Measurements from ENCODE around the gene TRPV4. TPM values are rescaled to one million over a fixed set of nuclear protein-coding genes. Genes with fewer than 3 reads are reported as not detected.
A peak's percentile ranks its signal among the peaks of the same experiment; 100 is the strongest.

Gene TRPV4
- total RNA-seq (not detected), total RNA-seq (0 to 0.30 (median 0) reads per million in 172 experiments)
- 0.11 TPM for polyA plus RNA-seq (2013, experiment 1 of 2)
- polyA plus RNA-seq (2013, experiment 2 of 2): 0.08 TPM

DNA sequence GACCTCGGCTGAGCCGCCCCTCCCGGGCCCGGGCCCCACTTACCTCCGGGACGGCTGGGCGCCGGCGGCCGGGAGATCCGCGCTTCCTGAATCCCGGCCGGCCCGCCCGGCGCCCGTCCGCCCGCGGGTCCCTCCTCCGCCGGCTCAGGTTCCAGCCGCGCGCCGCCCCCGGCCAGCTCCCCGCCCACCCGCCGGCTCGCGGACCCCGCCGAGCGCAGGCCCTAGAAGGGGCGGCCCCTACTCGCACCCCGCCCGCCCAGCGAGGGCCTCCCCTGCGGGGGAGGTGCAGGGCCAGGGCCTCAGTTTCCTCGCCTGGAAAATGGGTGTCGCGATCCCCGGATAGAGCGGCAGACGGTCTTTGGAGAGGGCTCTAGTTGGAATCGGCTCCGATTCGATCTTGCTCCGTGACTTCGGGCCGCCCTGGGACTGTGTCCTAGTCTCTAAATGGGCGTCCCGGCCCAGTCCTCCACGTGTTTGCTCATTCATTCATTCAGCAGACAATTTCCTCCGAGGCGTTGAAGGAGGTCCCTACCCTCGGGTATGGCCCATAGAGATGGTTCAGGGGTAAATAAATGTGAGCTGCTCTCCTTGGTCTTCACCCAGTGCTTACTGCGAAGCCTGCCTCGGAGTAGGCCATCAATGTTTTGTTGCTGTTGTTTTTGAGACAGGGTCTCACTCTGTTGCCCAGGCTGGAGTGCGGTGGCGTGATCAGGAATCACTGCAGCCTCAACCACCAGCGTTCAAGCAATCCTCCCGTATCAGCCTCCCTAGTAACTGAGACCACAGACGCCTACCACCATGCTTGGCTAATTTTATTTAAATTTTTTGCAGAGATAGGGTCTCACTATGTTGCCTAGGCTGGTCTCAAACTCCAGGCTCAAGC, at the start of gene TRPV4:
TRPV4 (minus strand) TSS at position 92 of the 883 bp plus-strand sequence. CDS start 18,602 bp downstream, outside the sequence.
- Mint-ChIP-seq H3K27ac (no peak within 1 kb of the TSS), H3K36me3 (ENCODE audit: low read depth) (no peaks in the 10 kb centered on the region), H3K9me3 (no peaks in the 10 kb centered on the region), H3K4me1 (ENCODE audit: low read depth) (peaks cover 4% of the 10 kb centered on the region), H3K4me3 (no peak within 1 kb of the TSS), H3K27me3 (peaks cover 38% of the 10 kb centered on the region)
- Histone ChIP-seq H3K4me1 (ENCODE audit: insufficient read depth, low read length) (peaks cover 4% of the 10 kb centered on the region), H3K36me3 (ENCODE audit: insufficient read depth, low read length) (no peaks in the 10 kb centered on the region), H3K27ac (ENCODE audit: low read depth in 1 of 2, low read length in 2 of 2) (no peak within 1 kb of the TSS), H3K4me3 (ENCODE audit: low read length) (no peak within 1 kb of the TSS), H3K27me3 (ENCODE audit: control insufficient read depth in 1 of 2, insufficient read depth in 2 of 2, low read length in 2 of 2) (peaks cover 9 to 28% of the 10 kb centered on the region in 2 experiments), H3K9me3 (ENCODE audit: control insufficient read depth in 1 of 2, insufficient read depth in 1 of 2, low read length in 2 of 2) (no peaks in the 10 kb centered on the region)
- intact Hi-C loops (cut with DNase I, micrococcal nuclease): no loop called here
- ATAC-seq (ENCODE audit: poor library complexity) (no peak), DNase-seq (no peak)
- ChIA-PET POLR2A (no interaction called here), CTCF (no interaction called here)
- TF ChIP-seq, protein P1, sequence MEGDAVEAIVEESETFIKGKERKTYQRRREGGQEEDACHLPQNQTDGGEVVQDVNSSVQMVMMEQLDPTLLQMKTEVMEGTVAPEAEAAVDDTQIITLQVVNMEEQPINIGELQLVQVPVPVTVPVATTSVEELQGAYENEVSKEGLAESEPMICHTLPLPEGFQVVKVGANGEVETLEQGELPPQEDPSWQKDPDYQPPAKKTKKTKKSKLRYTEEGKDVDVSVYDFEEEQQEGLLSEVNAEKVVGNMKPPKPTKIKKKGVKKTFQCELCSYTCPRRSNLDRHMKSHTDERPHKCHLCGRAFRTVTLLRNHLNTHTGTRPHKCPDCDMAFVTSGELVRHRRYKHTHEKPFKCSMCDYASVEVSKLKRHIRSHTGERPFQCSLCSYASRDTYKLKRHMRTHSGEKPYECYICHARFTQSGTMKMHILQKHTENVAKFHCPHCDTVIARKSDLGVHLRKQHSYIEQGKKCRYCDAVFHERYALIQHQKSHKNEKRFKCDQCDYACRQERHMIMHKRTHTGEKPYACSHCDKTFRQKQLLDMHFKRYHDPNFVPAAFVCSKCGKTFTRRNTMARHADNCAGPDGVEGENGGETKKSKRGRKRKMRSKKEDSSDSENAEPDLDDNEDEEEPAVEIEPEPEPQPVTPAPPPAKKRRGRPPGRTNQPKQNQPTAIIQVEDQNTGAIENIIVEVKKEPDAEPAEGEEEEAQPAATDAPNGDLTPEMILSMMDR (IDR thresholded peaks at IDR 0.05): no peak

DNA sequence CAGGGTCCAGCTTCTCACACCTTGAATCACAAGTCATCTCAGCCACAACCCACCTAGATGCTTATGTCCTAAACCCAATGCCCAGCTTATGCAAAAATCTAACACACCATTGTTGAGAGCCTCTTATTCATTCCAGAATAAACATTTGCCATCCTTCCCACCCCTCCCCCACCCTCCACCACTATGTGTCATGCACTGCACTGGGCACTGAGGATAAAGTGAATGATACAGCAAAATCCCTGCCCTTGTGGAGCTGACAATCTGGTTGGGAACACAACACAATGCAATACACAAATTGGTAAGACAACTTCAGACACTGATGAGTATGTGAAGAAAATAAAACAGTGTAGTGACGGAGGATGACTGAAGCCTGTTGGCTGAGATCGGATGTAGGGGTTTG, 48.6 kb upstream of the TRPV4 start:
- no peak overlapping the region for H3K27ac Mint-ChIP-seq
- H3K36me3 ChIP-seq (ENCODE audit: insufficient read depth, low read length): no peaks in the 10 kb centered on the region

DNA sequence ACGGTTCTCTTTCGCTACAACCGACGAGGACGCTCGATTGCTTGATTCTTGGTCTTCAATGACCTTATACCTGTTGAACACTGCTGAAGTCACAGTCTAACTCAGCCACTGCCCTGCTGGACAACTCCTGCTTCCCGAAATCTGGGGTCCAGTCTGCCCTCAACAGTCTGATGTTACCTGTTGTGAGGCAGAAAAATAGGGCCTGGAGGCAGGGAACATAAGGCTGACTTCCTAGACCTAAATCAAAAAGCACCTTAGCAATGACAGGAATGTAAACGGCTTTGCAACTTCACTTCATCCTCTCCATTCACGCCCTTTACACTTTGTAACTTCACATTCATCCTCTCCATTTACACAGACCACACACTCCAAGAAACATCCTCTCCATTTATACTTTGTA, 47.7 kb upstream of the TRPV4 start:
- TF ChIP-seq, protein P1 (IDR thresholded peaks at IDR 0.05): no peak
- intact Hi-C loops (cut with DNase I, micrococcal nuclease): loop anchor here (1.0 to 10.0 kb wide), 7 partner anchors 28 to 452 kb away; partner anchors contain the start of genes ANKRD13A (in 1 of the 2), GIT2 (in 1 of the 2), KCTD10 (in 1 of the 2) and UBE3B (in 1 of the 2)
- H3K4me3 Mint-ChIP-seq: peak overlapping the region; percentile 86

More for the DNA sequence above, 48.6 kb upstream of the TRPV4 start:
- Mint-ChIP-seq H3K9me3 (no peaks in the 10 kb centered on the region), H3K36me3 (ENCODE audit: low read depth) (no peaks in the 10 kb centered on the region), H3K27me3 (no peaks in the 10 kb centered on the region), H3K4me1 (ENCODE audit: low read depth) (peaks cover 42% of the 10 kb centered on the region), H3K4me3 (peak overlapping the region; percentile 86)
- Histone ChIP-seq H3K27me3 (ENCODE audit: control insufficient read depth in 1 of 2, insufficient read depth in 2 of 2, low read length in 2 of 2) (no peaks in the 10 kb centered on the region), H3K4me3 (ENCODE audit: low read length) (no peak overlapping the region), H3K27ac (ENCODE audit: low read depth in 1 of 2, low read length in 2 of 2) (no peak overlapping the region), H3K9me3 (ENCODE audit: control insufficient read depth in 1 of 2, insufficient read depth in 1 of 2, low read length in 2 of 2) (no peaks in the 10 kb centered on the region), H3K4me1 (ENCODE audit: insufficient read depth, low read length) (peaks cover 34% of the 10 kb centered on the region)
- ATAC-seq (ENCODE audit: poor library complexity) (no peak), DNase-seq (no peak)
- TF ChIP-seq, protein P1 (IDR thresholded peaks at IDR 0.05): no peak
- ChIA-PET POLR2A (interaction anchor here (1.7 kb wide), 1 partner anchor 19 kb away, joined by 8 read pairs; the partner anchor contains the start of gene TCHP), CTCF (interaction anchor here (1.5 kb wide), 1 partner anchor 19 kb away, joined by 6 read pairs; the partner anchor contains the start of gene TCHP)
- intact Hi-C loops (cut with DNase I, micrococcal nuclease): loop anchor here in 1 of 2 experiments (1.0 to 10.0 kb wide), 5 partner anchors 116 to 453 kb away; partner anchors contain the start of genes ANKRD13A, GIT2, KCTD10 and UBE3B

More for the DNA sequence above, 47.7 kb upstream of the TRPV4 start:
- H3K36me3 ChIP-seq (ENCODE audit: insufficient read depth, low read length): no peaks in the 10 kb centered on the region
- peak in 1 of 14 experiments; percentile 29 for DNase-seq
- peak overlapping the region in 1 of 2 donors; percentile 32 for H3K27ac ChIP-seq (ENCODE audit: low read depth in 1 of 2, low read length in 2 of 2)
- ATAC-seq (ENCODE audit: poor library complexity): no peak
- POLR2A ChIA-PET: interaction anchor here (1.7 kb wide), 1 partner anchor 20 kb away, joined by 8 read pairs; the partner anchor contains the start of gene TCHP
- H3K4me1 ChIP-seq (ENCODE audit: insufficient read depth, low read length): peaks cover 35% of the 10 kb centered on the region
- Mint-ChIP-seq H3K27me3 (no peaks in the 10 kb centered on the region), H3K9me3 (no peaks in the 10 kb centered on the region), H3K4me1 (ENCODE audit: low read depth) (peaks cover 47% of the 10 kb centered on the region), H3K27ac (peak overlapping the region; percentile 87), H3K36me3 (ENCODE audit: low read depth) (no peaks in the 10 kb centered on the region)
- no peaks in the 10 kb centered on the region for H3K9me3 ChIP-seq (ENCODE audit: control insufficient read depth in 1 of 2, insufficient read depth in 1 of 2, low read length in 2 of 2)
- H3K27me3 ChIP-seq (ENCODE audit: control insufficient read depth in 1 of 2, insufficient read depth in 2 of 2, low read length in 2 of 2): no peaks in the 10 kb centered on the region
- peak overlapping the region; percentile 63 for H3K4me3 ChIP-seq (ENCODE audit: low read length)
- CTCF ChIA-PET: interaction anchor here (1.5 kb wide), 1 partner anchor 20 kb away, joined by 6 read pairs; the partner anchor contains the start of gene TCHP

All from CD4-positive, alpha-beta T cell (primary cell).